Ascending aorta (tissue), 2 donors: Measurements from ENCODE around the gene RPL28. TPM values are rescaled to one million over a fixed set of nuclear protein-coding genes. Genes with fewer than 3 reads are reported as not detected.

ENCODE experiments used
- DNase-seq, 2 donors: peaks; one replicate each; pipeline ENCODE4 v3.0.0-alpha.2; 2019; ENCODE audit warnings: low spot score in 2 of 2
- H3K27ac ChIP-seq, 2 donors: fragments of 200-600 bp; sonication (generic); one replicate each; pipeline ENCODE4 v1.5.1; 2016 to 2017; ENCODE audit warnings: mild to moderate bottlenecking in 1 of 2
- H3K27me3 ChIP-seq: fragments of 200-600 bp; sonication (generic); one replicate; pipeline ENCODE4 v1.5.1; 2017
- H3K36me3 ChIP-seq, 2 donors: fragments of 200-600 bp; sonication (generic); one replicate each; pipeline ENCODE4 v1.5.1; 2016
- H3K4me1 ChIP-seq, 2 donors: fragments of 200-600 bp; sonication (generic); one replicate each; pipeline ENCODE4 v1.5.1; 2016 to 2017; ENCODE audit warnings: mild to moderate bottlenecking in 1 of 2
- H3K4me3 ChIP-seq, 2 donors: fragments of 200-600 bp; sonication (generic); one replicate each; pipeline ENCODE4 v1.5.1; 2016 to 2017; ENCODE audit warnings: mild to moderate bottlenecking in 1 of 2
- H3K9me3 ChIP-seq, 2 donors: fragments of 200-600 bp; sonication (generic); one replicate each; pipeline ENCODE4 v1.5.1; 2016
- CTCF ChIP-seq, 3 experiments: fragments of 200-600 bp in 2 of 3; fragments of 450-650 bp in 1 of 3; sonication (generic) in 2 of 3; IDR thresholded peaks; one replicate each; pipeline ENCODE4 v1.5.1; 2016 to 2019; ENCODE audit warnings: antibody characterized with exemption in 3 of 3, mild to moderate bottlenecking in 1 of 3, moderate library complexity in 1 of 3
- intact Hi-C: fragments of 100-400 bp; cut with DNase I; formaldehyde crosslinking; loops from one replicate; pipeline ENCODE4 v1.15.1; 2023
- total RNA-seq: library from RNA; depleted of rRNA; stranded (reverse); fragments of >200 nt; gene quantifications from one replicate; pipeline ENCODE4 v1.1.0, GENCODE V29; 2016

The RPL28 gene
- total RNA-seq, 1 donor from 2014 or later = 542 TPM

- Histone ChIP-seq H3K27me3 (peaks cover 19% of the 10 kb centered on the region), H3K9me3 (no peaks in the 10 kb centered on the region), H3K36me3 (no peaks in the 10 kb centered on the region), H3K27ac (no peak overlapping the region), H3K4me3 (no peak overlapping the region), H3K4me1 (no peaks in the 10 kb centered on the region)
- DNase-seq = no peak
- TF ChIP-seq CTCF (IDR thresholded peaks at IDR 0.05) = no peak
- intact Hi-C loops = no loop called here
These were observed 56.1 kb downstream of the RPL28 start for GRCh38 chr19:55441692-55442321.

DNA sequence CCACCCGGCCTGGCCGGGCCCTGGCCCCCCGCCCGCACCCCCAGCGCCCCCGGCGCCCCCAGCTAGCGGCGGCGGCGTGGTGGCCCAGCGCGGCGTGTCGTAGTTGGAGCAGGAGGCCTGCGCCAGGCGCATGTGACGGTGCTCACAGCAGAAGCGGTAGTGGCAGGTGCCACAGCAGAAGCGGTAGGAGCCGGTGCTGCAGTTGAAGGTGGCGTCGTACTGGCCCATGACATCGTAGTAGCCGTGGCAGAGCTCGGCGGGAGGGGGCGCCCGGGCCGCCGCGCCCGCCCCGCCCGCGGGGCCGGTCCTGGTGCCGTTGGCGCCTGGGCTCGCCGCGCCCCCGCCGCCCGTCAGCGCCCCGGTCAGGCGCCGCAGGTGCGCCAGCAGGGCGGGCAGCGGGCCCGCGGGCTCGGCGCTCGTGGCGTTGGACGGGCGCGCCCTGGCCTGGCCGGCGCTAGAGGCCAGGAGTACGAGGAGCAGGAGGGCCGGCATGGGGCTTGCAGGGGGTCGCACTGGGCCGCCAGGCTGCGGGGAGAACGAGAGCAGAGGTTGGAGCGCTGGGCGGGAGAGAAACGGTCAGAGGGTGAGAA is 56.7 kb downstream of the RPL28 start:
- no peak overlapping the region for H3K27ac ChIP-seq
- no peak overlapping the region for H3K4me3 ChIP-seq
- H3K9me3 ChIP-seq = no peaks in the 10 kb centered on the region
- no peak for DNase-seq
- H3K27me3 ChIP-seq = peaks cover 19% of the 10 kb centered on the region
- no peak for TF ChIP-seq CTCF (IDR thresholded peaks at IDR 0.05)
- no peaks in the 10 kb centered on the region for H3K4me1 ChIP-seq
- intact Hi-C loops = no loop called here
- no peaks in the 10 kb centered on the region for H3K36me3 ChIP-seq

- H3K27me3 ChIP-seq = peaks cover 15% of the 10 kb centered on the region
- intact Hi-C loops = no loop called here
- H3K27ac ChIP-seq = no peak within 1 kb of the TSS
- TF ChIP-seq CTCF (IDR thresholded peaks at IDR 0.05) = no peak
- no peaks in the 10 kb centered on the region for H3K4me1 ChIP-seq
- DNase-seq = no peak
- no peaks in the 10 kb centered on the region for H3K36me3 ChIP-seq
- no peak within 1 kb of the TSS for H3K4me3 ChIP-seq
- H3K9me3 ChIP-seq = no peaks in the 10 kb centered on the region
These were observed 57.5 kb downstream of the RPL28 start, which contains the start of gene SHISA7 for GRCh38 chr19:55443045-55443823. Gene SHISA7 (minus strand): TSS chr19:55443300. CDS start chr19:55442863, 437 bp downstream.

DNA sequence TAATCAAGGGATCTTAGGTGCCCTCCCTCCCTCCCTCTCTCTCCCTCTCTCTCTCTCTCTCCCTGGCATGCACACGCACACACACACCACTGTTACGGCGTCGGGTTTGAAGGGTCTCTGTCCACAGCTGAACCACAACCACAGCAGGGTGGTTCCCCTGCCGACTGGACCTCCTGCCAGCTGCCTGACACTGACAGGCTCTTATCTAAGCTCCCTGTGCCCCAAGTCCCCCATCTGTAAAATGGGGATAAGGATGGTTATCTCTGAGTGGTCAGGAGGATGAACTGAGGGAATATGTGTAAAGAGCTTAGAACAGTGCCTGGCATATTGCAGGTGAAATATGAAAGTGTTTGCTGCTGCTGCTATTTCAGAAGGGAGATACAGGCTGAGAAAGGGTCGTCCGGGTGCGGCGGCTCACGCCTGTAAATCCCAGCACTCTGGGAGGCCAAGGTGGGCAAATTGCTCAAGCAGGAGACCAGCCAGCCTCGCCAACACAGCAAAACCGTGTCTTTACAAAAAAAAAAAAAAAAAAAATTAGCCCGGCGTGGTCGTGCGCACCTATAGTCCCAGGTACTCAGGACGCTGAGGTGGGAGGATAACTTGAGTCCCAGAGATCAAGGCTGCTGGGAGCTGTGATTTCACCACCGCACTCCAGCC is 58.2 kb downstream of the RPL28 start:
- no peak overlapping the region for H3K27ac ChIP-seq
- H3K36me3 ChIP-seq = no peaks in the 10 kb centered on the region
- no peak for DNase-seq
- TF ChIP-seq CTCF (IDR thresholded peaks at IDR 0.05) = no peak
- no peak overlapping the region for H3K4me3 ChIP-seq
- H3K4me1 ChIP-seq = no peaks in the 10 kb centered on the region
- H3K27me3 ChIP-seq = peaks cover 15% of the 10 kb centered on the region
- no peaks in the 10 kb centered on the region for H3K9me3 ChIP-seq
- intact Hi-C loops = no loop called here

- Histone ChIP-seq H3K27ac (no peak overlapping the region), H3K4me1 (no peaks in the 10 kb centered on the region), H3K9me3 (no peaks in the 10 kb centered on the region), H3K36me3 (no peaks in the 10 kb centered on the region), H3K4me3 (no peak overlapping the region), H3K27me3 (peaks cover 15% of the 10 kb centered on the region)
- intact Hi-C loops = no loop called here
- no peak for TF ChIP-seq CTCF (IDR thresholded peaks at IDR 0.05)
- no peak for DNase-seq
These were observed 58.9 kb downstream of the RPL28 start for GRCh38 chr19:55444646-55445045.
